GM12878 (cell line): ENCODE results near the gene ASH1L.

ENCODE experiments used
- E2F4 ChIP-seq: IDR thresholded peaks from 2 replicates; pipeline ENCODE4 v1.6.1; 2012; ENCODE audit warnings: low read depth, low read length, improper control_type of control experiment
- E4F1 ChIP-seq: fragments of 450-650 bp; IDR thresholded peaks from 2 replicates; pipeline ENCODE4 v1.6.1; 2018; ENCODE audit warnings: borderline replicate concordance, mild to moderate bottlenecking; ENCODE audit not compliant: partially characterized antibody
- ESRRA ChIP-seq: IDR thresholded peaks from 2 replicates; pipeline ENCODE4 v1.6.1; 2012; ENCODE audit warnings: mild to moderate bottlenecking, low read length, improper control_type of control experiment
- GABPA ChIP-seq: IDR thresholded peaks from 2 replicates; pipeline ENCODE4 v1.6.1; 2014; ENCODE audit warnings: antibody characterized with exemption, low read depth, mild to moderate bottlenecking, inconsistent platforms
- KAT2A ChIP-seq: conservative IDR thresholded peaks from 2 replicates; pipeline ENCODE4 v1.6.1; 2011; ENCODE audit warnings: low read depth, low read length; ENCODE audit not compliant: control insufficient read depth
- MYB ChIP-seq: fragments of 150-350 bp; IDR thresholded peaks from 2 replicates; pipeline ENCODE4 v1.6.1; 2014; ENCODE audit warnings: mild to moderate bottlenecking, low read depth, low read length, borderline replicate concordance
- POLR2A ChIP-seq: IDR thresholded peaks from 2 replicates; pipeline ENCODE4 v1.6.1; 2011; ENCODE audit warnings: low read depth, mild to moderate bottlenecking, low read length
- RFX5 ChIP-seq: IDR thresholded peaks from 2 replicates; pipeline ENCODE4 v1.6.1; 2011; ENCODE audit warnings: low read depth, low read length, improper control_type of control experiment
- SMC3 ChIP-seq: IDR thresholded peaks from 2 replicates; pipeline ENCODE4 v1.6.1; 2011; ENCODE audit warnings: low read length, improper control_type of control experiment, borderline replicate concordance
- USF1 ChIP-seq: IDR thresholded peaks from 2 replicates; pipeline ENCODE4 v1.6.1; 2011; ENCODE audit warnings: borderline replicate concordance, low read depth, mild to moderate bottlenecking, moderate library complexity, mixed read lengths, low read length; ENCODE audit not compliant: insufficient read depth; ENCODE audit errors: extremely low read length
- TF ChIP-seq, protein P1 (sequence below): IDR thresholded peaks from 2 replicates; pipeline ENCODE4 v1.6.1; 2012; ENCODE audit warnings: mild to moderate bottlenecking, low read depth, low read length
- TF ChIP-seq, protein P2 (sequence below): fragments of 450-650 bp; formaldehyde crosslinking; IDR thresholded peaks from 2 replicates; pipeline ENCODE4 v1.4.0; 2020; ENCODE audit warnings: mild to moderate bottlenecking, moderate library complexity
- TF ChIP-seq, protein P3 (sequence below), 3 experiments: IDR thresholded peaks in 2 of 3; conservative IDR thresholded peaks in 1 of 3; 2 replicates each; pipeline ENCODE4 v1.5.1; 2011; ENCODE audit warnings: low read depth in 3 of 3, low read length in 3 of 3, mild to moderate bottlenecking in 3 of 3, control low read depth in 2 of 3, moderate library complexity in 2 of 3, inconsistent platforms in 1 of 3, mixed read lengths in 1 of 3; ENCODE audit not compliant: control insufficient read depth in 2 of 3, insufficient read depth in 1 of 3; ENCODE audit errors: extremely low read depth in 1 of 3

- TF ChIP-seq, protein P1, sequence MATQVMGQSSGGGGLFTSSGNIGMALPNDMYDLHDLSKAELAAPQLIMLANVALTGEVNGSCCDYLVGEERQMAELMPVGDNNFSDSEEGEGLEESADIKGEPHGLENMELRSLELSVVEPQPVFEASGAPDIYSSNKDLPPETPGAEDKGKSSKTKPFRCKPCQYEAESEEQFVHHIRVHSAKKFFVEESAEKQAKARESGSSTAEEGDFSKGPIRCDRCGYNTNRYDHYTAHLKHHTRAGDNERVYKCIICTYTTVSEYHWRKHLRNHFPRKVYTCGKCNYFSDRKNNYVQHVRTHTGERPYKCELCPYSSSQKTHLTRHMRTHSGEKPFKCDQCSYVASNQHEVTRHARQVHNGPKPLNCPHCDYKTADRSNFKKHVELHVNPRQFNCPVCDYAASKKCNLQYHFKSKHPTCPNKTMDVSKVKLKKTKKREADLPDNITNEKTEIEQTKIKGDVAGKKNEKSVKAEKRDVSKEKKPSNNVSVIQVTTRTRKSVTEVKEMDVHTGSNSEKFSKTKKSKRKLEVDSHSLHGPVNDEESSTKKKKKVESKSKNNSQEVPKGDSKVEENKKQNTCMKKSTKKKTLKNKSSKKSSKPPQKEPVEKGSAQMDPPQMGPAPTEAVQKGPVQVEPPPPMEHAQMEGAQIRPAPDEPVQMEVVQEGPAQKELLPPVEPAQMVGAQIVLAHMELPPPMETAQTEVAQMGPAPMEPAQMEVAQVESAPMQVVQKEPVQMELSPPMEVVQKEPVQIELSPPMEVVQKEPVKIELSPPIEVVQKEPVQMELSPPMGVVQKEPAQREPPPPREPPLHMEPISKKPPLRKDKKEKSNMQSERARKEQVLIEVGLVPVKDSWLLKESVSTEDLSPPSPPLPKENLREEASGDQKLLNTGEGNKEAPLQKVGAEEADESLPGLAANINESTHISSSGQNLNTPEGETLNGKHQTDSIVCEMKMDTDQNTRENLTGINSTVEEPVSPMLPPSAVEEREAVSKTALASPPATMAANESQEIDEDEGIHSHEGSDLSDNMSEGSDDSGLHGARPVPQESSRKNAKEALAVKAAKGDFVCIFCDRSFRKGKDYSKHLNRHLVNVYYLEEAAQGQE: no peak
- no peak for TF ChIP-seq RFX5
- TF ChIP-seq, protein P2, sequence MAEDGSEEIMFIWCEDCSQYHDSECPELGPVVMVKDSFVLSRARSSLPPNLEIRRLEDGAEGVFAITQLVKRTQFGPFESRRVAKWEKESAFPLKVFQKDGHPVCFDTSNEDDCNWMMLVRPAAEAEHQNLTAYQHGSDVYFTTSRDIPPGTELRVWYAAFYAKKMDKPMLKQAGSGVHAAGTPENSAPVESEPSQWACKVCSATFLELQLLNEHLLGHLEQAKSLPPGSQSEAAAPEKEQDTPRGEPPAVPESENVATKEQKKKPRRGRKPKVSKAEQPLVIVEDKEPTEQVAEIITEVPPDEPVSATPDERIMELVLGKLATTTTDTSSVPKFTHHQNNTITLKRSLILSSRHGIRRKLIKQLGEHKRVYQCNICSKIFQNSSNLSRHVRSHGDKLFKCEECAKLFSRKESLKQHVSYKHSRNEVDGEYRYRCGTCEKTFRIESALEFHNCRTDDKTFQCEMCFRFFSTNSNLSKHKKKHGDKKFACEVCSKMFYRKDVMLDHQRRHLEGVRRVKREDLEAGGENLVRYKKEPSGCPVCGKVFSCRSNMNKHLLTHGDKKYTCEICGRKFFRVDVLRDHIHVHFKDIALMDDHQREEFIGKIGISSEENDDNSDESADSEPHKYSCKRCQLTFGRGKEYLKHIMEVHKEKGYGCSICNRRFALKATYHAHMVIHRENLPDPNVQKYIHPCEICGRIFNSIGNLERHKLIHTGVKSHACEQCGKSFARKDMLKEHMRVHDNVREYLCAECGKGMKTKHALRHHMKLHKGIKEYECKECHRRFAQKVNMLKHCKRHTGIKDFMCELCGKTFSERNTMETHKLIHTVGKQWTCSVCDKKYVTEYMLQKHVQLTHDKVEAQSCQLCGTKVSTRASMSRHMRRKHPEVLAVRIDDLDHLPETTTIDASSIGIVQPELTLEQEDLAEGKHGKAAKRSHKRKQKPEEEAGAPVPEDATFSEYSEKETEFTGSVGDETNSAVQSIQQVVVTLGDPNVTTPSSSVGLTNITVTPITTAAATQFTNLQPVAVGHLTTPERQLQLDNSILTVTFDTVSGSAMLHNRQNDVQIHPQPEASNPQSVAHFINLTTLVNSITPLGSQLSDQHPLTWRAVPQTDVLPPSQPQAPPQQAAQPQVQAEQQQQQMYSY: no peak
- TF ChIP-seq E2F4: no peak
- TF ChIP-seq, protein P3, sequence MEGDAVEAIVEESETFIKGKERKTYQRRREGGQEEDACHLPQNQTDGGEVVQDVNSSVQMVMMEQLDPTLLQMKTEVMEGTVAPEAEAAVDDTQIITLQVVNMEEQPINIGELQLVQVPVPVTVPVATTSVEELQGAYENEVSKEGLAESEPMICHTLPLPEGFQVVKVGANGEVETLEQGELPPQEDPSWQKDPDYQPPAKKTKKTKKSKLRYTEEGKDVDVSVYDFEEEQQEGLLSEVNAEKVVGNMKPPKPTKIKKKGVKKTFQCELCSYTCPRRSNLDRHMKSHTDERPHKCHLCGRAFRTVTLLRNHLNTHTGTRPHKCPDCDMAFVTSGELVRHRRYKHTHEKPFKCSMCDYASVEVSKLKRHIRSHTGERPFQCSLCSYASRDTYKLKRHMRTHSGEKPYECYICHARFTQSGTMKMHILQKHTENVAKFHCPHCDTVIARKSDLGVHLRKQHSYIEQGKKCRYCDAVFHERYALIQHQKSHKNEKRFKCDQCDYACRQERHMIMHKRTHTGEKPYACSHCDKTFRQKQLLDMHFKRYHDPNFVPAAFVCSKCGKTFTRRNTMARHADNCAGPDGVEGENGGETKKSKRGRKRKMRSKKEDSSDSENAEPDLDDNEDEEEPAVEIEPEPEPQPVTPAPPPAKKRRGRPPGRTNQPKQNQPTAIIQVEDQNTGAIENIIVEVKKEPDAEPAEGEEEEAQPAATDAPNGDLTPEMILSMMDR (IDR thresholded peaks at IDR 0.05 in 2 of 3, conservative IDR thresholded peaks at IDR 0.05 in 1 of 3; ENCODE audit: control insufficient read depth in 2 of 3, extremely low read depth in 1 of 3, insufficient read depth in 1 of 3, low read depth in 3 of 3, low read length in 3 of 3): no peak
- no peak for TF ChIP-seq MYB
- TF ChIP-seq GABPA: no peak
- no peak for TF ChIP-seq E4F1
- TF ChIP-seq KAT2A: no peak
- no peak for TF ChIP-seq POLR2A
- no peak for TF ChIP-seq ESRRA
- TF ChIP-seq USF1: no peak
- TF ChIP-seq SMC3: no peak
Measured at GRCh38 chr1:155485945-155486344, 76.7 kb downstream of the ASH1L start.
